PFSK-1 (cell line): ENCODE results near the gene MAP2K5.

Experiments
- FOXP2 ChIP-seq: optimal IDR thresholded peaks from 2 replicates; pipeline ENCODE3; 2011; ENCODE audit warnings: borderline replicate concordance, control low read depth, inconsistent platforms; ENCODE audit not compliant: insufficient read depth; ENCODE audit errors: extremely low read length, extremely low read depth
- POLR2AphosphoS5 ChIP-seq: IDR thresholded peaks from 2 replicates; pipeline ENCODE4 v1.6.1; 2012; ENCODE audit warnings: low read depth, mild to moderate bottlenecking, control low read depth, low read length, moderate library complexity
- SIN3A ChIP-seq: IDR thresholded peaks from 2 replicates; pipeline ENCODE4 v1.6.1; 2012; ENCODE audit warnings: mild to moderate bottlenecking, low read length, moderate library complexity, borderline replicate concordance; ENCODE audit not compliant: insufficient read depth
- TAF1 ChIP-seq: IDR thresholded peaks from 2 replicates; pipeline ENCODE4 v1.6.1; 2012; ENCODE audit warnings: low read length, control low read depth, borderline replicate concordance; ENCODE audit not compliant: insufficient read depth
- TF ChIP-seq, protein P1 (sequence below), 2 experiments: IDR thresholded peaks; 2 replicates each; pipeline versions ENCODE4 v1.6.1 to v1.8.0; 2011 to 2012; ENCODE audit warnings: low read depth in 2 of 2, low read length in 2 of 2, control low read depth in 1 of 2, inconsistent platforms in 1 of 2, mild to moderate bottlenecking in 1 of 2, moderate library complexity in 1 of 2; ENCODE audit not compliant: insufficient read depth in 1 of 2

The MAP2K5 gene

DNA sequence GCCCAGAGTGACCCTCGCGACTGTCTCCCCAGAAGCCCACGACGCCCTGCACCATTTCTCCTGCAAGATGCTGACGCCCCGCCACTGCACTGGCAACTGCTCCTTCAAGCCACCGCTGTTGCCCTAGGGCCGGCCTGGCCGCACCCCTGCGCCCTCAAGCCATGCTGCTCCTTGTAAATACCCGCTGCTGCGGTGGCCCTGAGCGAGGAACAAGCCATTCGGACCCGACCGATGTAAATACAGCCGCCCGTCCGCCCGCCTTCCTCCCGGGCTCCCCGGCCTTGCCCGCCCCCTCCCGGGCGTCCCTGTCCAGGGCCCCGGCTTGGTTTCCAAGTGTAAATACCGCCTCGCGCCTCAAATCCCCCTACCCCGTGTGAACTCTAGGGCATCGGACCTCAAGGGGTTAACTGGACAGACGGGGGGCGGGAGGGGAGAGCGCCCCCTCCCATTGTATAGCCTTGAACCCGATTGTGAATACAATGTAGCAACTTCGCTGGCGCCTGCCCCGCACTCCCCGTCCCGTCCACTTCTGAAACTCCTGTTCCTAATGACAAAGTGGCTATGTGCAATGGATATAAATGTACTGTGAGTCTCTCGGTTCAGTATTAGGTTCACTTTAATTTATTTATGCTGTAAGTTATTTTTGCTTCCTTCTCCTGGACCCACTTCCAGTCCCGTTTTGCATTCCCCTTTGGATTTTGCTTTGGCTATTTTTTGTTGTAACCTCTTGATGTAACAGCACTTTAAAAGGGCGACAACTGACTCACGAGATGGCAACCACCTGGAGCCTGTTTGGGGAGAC lies 291.4 kb downstream of the MAP2K5 start:
- no peak for TF ChIP-seq SIN3A
- TF ChIP-seq POLR2AphosphoS5, result no peak
- TF ChIP-seq FOXP2, result peak; percentile 56

DNA sequence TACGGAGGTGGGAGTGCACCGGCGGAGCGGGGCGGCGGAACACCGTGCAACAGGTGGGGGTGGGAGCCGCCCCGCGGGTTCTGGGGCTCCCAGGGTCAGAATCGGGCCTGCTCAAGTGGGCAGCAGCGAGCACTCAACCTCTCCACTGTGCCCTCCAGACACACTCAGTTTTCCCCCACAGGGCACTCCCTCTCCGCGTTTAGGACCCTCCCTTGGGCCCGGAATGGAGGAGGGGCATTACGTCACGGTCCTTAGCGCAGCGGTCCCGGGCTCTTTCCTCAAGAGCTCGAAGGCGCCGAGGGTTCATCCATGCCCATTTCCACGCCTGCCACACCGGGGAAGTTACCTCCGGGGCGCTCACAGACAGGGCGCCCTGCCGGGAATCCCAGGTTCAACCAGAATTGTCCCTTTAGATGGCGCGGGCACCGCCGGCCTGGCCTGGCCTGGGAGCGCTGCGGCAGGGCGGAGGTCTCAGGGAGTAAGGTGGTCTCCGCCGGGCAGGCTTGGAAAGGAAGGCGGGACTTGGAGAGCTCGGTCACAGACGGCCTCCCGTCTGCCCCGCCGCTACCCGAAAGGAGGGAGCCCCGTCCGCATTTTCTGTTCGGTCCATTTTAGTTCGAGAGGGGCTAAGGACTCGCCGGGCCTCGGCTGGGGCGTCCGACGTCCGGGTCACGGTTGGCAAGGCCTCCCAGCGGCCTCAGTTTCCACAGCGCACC lies 292.2 kb downstream of the MAP2K5 start:
- no peak for TF ChIP-seq SIN3A

- no peak for TF ChIP-seq POLR2AphosphoS5
- TF ChIP-seq TAF1, result no peak
- no peak for TF ChIP-seq FOXP2
- no peak for TF ChIP-seq SIN3A
- TF ChIP-seq, protein P1, sequence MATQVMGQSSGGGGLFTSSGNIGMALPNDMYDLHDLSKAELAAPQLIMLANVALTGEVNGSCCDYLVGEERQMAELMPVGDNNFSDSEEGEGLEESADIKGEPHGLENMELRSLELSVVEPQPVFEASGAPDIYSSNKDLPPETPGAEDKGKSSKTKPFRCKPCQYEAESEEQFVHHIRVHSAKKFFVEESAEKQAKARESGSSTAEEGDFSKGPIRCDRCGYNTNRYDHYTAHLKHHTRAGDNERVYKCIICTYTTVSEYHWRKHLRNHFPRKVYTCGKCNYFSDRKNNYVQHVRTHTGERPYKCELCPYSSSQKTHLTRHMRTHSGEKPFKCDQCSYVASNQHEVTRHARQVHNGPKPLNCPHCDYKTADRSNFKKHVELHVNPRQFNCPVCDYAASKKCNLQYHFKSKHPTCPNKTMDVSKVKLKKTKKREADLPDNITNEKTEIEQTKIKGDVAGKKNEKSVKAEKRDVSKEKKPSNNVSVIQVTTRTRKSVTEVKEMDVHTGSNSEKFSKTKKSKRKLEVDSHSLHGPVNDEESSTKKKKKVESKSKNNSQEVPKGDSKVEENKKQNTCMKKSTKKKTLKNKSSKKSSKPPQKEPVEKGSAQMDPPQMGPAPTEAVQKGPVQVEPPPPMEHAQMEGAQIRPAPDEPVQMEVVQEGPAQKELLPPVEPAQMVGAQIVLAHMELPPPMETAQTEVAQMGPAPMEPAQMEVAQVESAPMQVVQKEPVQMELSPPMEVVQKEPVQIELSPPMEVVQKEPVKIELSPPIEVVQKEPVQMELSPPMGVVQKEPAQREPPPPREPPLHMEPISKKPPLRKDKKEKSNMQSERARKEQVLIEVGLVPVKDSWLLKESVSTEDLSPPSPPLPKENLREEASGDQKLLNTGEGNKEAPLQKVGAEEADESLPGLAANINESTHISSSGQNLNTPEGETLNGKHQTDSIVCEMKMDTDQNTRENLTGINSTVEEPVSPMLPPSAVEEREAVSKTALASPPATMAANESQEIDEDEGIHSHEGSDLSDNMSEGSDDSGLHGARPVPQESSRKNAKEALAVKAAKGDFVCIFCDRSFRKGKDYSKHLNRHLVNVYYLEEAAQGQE (IDR thresholded peaks at IDR 0.05; ENCODE audit: insufficient read depth in 1 of 2, low read depth in 2 of 2, low read length in 2 of 2), result no peak
Measured at GRCh38 chr15:67835297-67836133, 293.0 kb downstream of the MAP2K5 start.

- TF ChIP-seq FOXP2, result no peak
- no peak for TF ChIP-seq TAF1
- TF ChIP-seq SIN3A, result no peak
- TF ChIP-seq, protein P1 (IDR thresholded peaks at IDR 0.05; ENCODE audit: insufficient read depth in 1 of 2, low read depth in 2 of 2, low read length in 2 of 2), result no peak
Measured at GRCh38 chr15:67836134-67836455, 293.6 kb downstream of the MAP2K5 start.

GRCh38 chr15:67836477-67836876 lies 294.0 kb downstream of the MAP2K5 start:
- TF ChIP-seq SIN3A, result no peak
- no peak for TF ChIP-seq POLR2AphosphoS5
- TF ChIP-seq TAF1, result no peak
- TF ChIP-seq, protein P1 (IDR thresholded peaks at IDR 0.05; ENCODE audit: insufficient read depth in 1 of 2, low read depth in 2 of 2, low read length in 2 of 2), result no peak

DNA sequence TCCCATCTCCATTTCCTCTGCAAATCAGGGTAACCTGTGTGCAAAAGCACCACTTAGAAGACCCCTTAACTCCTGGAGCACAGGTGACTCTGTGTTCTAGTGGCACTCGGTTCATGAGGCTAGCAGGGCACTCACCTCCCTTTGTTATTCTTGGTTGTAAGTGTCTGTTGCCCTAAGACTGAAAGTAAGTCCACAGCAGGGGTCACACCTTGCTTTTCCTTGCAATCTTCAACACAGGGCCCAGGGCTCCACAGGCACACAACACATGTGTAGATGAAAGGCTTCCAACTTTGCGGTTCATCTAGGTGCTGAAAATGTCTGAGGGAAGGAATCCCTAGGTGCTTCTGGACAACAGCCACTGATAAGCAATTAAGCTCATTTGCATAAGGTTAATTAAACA lies 294.5 kb downstream of the MAP2K5 start:
- TF ChIP-seq TAF1 (no peak), SIN3A (no peak), FOXP2 (no peak), POLR2AphosphoS5 (no peak)
- TF ChIP-seq, protein P1 (IDR thresholded peaks at IDR 0.05; ENCODE audit: insufficient read depth in 1 of 2, low read depth in 2 of 2, low read length in 2 of 2), result no peak
